Activated T-cell treated with anti-CD3 and anti-CD28 coated beads for 1 hour (primary cell): ENCODE results near the gene HDAC9.
"Not testable (repeated sequence)": the region's sequence is repeated elsewhere in the genome, so short reads cannot be mapped to it uniquely, and the experiment has no call there.

ENCODE experiments used
- DNase-seq: peaks from one replicate; pipeline ENCODE4 v3.0.0-alpha.2; 2020; ENCODE audit warnings: low read depth

HDAC9 gene

DNA sequence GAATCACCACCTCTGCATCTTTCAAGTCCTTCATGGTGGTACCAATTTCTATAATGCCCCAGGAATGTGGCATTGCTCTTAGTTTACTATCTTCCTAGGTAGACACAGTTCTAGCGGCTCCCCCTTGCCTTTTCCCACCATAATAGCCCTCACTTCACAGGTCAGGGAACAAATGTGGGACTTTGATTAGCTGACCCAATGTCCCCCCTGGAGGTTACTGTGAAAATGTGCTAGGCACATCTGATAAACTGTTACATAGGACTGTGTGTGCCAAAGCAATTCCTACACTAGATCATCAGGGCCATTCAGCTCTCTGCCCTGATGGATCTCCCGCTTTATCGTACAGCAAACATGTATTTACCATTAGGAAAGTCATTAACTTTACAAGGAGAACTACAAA, 527.9 kb downstream of the HDAC9 start:
- DNase-seq = no peak

DNA sequence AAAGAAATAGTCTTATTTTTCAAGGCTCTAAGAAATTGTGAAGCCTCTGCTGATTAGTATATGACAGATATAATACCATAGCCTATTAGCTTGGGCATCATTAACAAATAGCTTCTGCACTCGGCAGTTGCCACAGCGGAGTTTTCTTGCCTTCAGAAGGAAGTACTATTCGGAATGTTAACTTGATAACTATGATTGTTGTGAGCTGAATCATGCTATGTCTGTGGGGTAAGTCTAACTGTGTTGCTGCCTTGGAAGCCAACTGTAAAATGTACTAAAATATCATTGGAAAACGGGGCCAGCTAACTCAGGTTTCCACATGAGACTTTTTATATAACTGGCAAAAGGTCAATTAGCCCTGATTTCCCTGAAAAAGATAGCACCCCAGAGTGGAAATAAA, 528.7 kb downstream of the HDAC9 start:
- no peak for DNase-seq

DNA sequence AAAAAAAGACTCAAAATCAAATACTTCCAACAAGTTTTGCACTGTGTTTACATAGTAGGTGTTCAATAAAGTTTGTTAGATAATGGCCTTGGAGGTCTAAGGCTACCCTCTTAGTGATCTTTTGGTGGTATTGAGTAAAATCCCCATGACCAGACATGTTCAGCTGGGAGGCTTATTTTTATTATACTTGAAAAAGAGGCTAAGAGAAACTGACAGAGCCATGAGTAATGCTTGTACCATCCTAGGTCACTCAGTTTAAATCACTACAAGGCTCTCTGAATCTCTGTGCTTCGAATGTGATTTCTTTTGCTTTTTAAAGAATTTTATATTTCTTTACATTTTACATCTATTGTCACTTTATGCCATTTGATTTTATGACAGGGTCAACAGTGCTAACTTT, 531.3 kb downstream of the HDAC9 start:
- no peak for DNase-seq

DNA sequence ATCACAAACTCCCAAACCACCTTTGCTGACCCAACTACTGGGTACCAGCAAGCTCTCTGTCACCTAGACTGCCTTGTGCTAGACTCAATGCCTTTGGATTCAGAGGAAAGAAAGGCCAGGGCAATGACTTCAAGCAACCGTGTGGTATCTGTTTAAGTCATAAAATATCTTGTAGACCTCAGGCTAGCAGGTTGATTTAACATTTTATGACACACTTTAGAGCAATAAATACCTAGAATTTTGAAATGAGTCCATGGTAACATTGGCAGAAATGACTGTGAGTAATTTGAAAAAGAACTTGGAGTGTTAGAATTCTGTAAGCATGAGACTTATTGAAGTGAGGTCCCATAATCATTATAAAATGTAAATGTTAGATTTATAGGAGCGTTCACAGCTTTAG, 534.7 kb downstream of the HDAC9 start:
- no peak for DNase-seq

DNA sequence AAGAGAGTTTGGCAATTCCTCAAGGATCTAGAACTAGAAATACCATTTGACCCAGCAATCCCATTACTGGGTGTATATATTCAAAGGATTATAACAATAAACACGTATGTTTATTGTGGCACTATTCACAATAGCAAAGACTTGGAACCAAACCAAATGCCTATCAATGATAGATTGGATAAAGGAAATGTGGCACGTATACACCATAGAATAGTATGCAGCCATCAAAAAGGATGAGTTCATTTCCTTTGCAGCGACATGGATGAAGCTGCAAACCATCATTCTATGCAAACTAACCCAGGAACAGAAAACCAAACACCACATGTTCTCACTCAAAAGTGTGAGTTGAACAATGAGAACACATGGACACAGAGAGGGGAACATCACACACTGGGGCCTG, 537.4 kb downstream of the HDAC9 start:
- DNase-seq = not testable (repeated sequence)

DNA sequence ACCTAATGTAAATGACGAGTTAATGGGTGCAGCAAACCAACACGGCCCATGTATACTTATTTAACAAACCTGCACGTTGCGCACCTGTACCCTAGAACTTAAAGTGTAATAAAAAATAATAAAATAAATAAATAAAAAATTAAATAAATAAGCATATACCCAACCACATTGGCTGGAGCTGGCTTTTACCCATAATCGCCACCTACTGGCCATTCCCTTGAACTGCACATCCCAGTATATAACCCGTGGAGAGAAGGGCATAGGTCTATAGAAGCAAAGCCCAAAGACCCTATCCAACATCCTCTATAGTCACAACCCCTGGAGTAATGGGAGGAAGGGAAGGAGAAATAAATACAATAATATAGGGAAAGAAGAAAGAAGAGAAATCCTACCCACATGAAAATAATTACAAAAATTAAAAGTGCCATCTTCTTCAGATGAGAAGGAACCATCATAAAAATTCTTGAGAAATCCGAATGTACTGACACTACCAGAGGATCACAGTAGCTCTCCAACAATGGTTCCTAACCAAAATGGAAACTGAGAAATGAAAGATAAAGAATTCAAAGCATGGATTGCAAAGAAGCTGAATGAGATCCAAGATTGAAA, 556.3 kb downstream of the HDAC9 start:
- DNase-seq = no peak
